Measurements from ENCODE around the gene C1QTNF8.

Gene C1QTNF8

GRCh38 chr16:1075546-1075945, 20.5 kb downstream of the C1QTNF8 start:
- Histone ChIP-seq H3K9me3 (replicated peaks in 1 of 11) (no peaks in the 10 kb centered on the region), H3K4me3 (no peak overlapping the region), H4K20me1 (peaks cover 0 to 69% (median 28%) of the 10 kb centered on the region in 11 experiments; a peak in 15 of 22 replicates), H3K27me3 (peaks cover 92 to 96% (median 94%) of the 10 kb centered on the region in 11 experiments), H3K27ac (no peak overlapping the region), H3K4me2 (peak overlapping the region in 8 of 11 experiments; percentile 9 to 62 (median 48); a peak in 10 of 22 replicates), H3K36me3 (no peaks in the 10 kb centered on the region), H3K9ac (no peak overlapping the region), H3K4me1 (peaks cover 0 to 14% (median 4%) of the 10 kb centered on the region in 10 experiments; a peak in 8 of 20 replicates)
- no peak for TF ChIP-seq Cebpa-rat (IDR thresholded peaks at IDR 0.05)

- Histone ChIP-seq H3K27me3 (peaks cover 92 to 96% (median 94%) of the 10 kb centered on the region in 11 experiments), H3K4me2 (no peak overlapping the region), H3K4me1 (peaks cover 0 to 21% (median 5%) of the 10 kb centered on the region in 10 experiments; a peak in 9 of 20 replicates), H3K27ac (no peak overlapping the region), H3K36me3 (no peaks in the 10 kb centered on the region), H3K9me3 (replicated peaks in 1 of 11) (no peaks in the 10 kb centered on the region), H4K20me1 (peaks cover 0 to 69% (median 30%) of the 10 kb centered on the region in 11 experiments; a peak in 15 of 22 replicates), H3K4me3 (no peak overlapping the region), H3K9ac (no peak overlapping the region)
- no peak for TF ChIP-seq Cebpa-rat (IDR thresholded peaks at IDR 0.05)
Measured at GRCh38 chr16:1074379-1074649, 21.7 kb downstream of the C1QTNF8 start.

GRCh38 chr16:1073566-1074378, 22.3 kb downstream of the C1QTNF8 start:
- H3K4me2 ChIP-seq, result no peak overlapping the region
- no peak overlapping the region for H3K27ac ChIP-seq
- TF ChIP-seq Cebpa-rat (IDR thresholded peaks at IDR 0.05), result no peak
- no peak overlapping the region for H3K9ac ChIP-seq
- H3K27me3 ChIP-seq, result peaks cover 92 to 96% (median 94%) of the 10 kb centered on the region in 11 experiments
- no peaks in the 10 kb centered on the region for H3K9me3 ChIP-seq (replicated peaks in 1 of 11)
- peaks cover 0 to 69% (median 32%) of the 10 kb centered on the region in 11 experiments; a peak in 15 of 22 replicates for H4K20me1 ChIP-seq
- H3K4me3 ChIP-seq, result no peak overlapping the region
- H3K4me1 ChIP-seq, result peaks cover 0 to 27% (median 10%) of the 10 kb centered on the region in 10 experiments; a peak in 14 of 20 replicates
- H3K36me3 ChIP-seq, result no peaks in the 10 kb centered on the region

GRCh38 chr16:1073262-1073558, 22.8 kb downstream of the C1QTNF8 start:
- TF ChIP-seq Cebpa-rat (IDR thresholded peaks at IDR 0.05), result no peak
- H3K9me3 ChIP-seq (replicated peaks in 1 of 11), result no peaks in the 10 kb centered on the region
- peaks cover 0 to 68% (median 35%) of the 10 kb centered on the region in 11 experiments; a peak in 15 of 22 replicates for H4K20me1 ChIP-seq
- no peak overlapping the region for H3K4me3 ChIP-seq
- H3K27me3 ChIP-seq, result peaks cover 92 to 96% (median 94%) of the 10 kb centered on the region in 11 experiments
- H3K9ac ChIP-seq, result no peak overlapping the region
- H3K36me3 ChIP-seq, result no peaks in the 10 kb centered on the region
- no peak overlapping the region for H3K27ac ChIP-seq
- H3K4me2 ChIP-seq, result no peak overlapping the region
- peaks cover 0 to 32% (median 16%) of the 10 kb centered on the region in 10 experiments; a peak in 14 of 20 replicates for H3K4me1 ChIP-seq

GRCh38 chr16:1072526-1073261, 23.4 kb downstream of the C1QTNF8 start, which contains the start of gene SSTR5:
SSTR5 (plus strand) TSS chr16:1072747; CDS start chr16:1078869, 6,122 bp downstream.
- peaks cover 0 to 69% (median 36%) of the 10 kb centered on the region in 11 experiments; a peak in 15 of 22 replicates for H4K20me1 ChIP-seq
- TF ChIP-seq Cebpa-rat (IDR thresholded peaks at IDR 0.05), result no peak
- no peak within 1 kb of the TSS for H3K9ac ChIP-seq
- peaks cover 0 to 38% (median 19%) of the 10 kb centered on the region in 10 experiments; a peak in 14 of 20 replicates for H3K4me1 ChIP-seq
- no peak within 1 kb of the TSS for H3K4me2 ChIP-seq
- H3K36me3 ChIP-seq, result no peaks in the 10 kb centered on the region
- H3K4me3 ChIP-seq, result no peak within 1 kb of the TSS
- no peak within 1 kb of the TSS for H3K27ac ChIP-seq
- H3K27me3 ChIP-seq, result peaks cover 92 to 96% (median 94%) of the 10 kb centered on the region in 11 experiments
- H3K9me3 ChIP-seq (replicated peaks in 1 of 11), result no peaks in the 10 kb centered on the region

GRCh38 chr16:1071561-1072225, 24.4 kb downstream of the C1QTNF8 start:
- H3K27me3 ChIP-seq, result peaks cover 90 to 96% (median 94%) of the 10 kb centered on the region in 11 experiments
- no peak for TF ChIP-seq Cebpa-rat (IDR thresholded peaks at IDR 0.05)

GRCh38 chr16:1070864-1071408, 25.1 kb downstream of the C1QTNF8 start:
- no peaks in the 10 kb centered on the region for H3K9me3 ChIP-seq (replicated peaks in 1 of 11)
- H3K4me1 ChIP-seq, result peaks cover 0 to 35% (median 19%) of the 10 kb centered on the region in 10 experiments; a peak in 14 of 20 replicates
- H3K27ac ChIP-seq, result no peak overlapping the region
- no peak overlapping the region for H3K9ac ChIP-seq
- no peaks in the 10 kb centered on the region for H3K36me3 ChIP-seq
- peaks cover 90 to 98% (median 97%) of the 10 kb centered on the region in 11 experiments for H3K27me3 ChIP-seq
- H3K4me2 ChIP-seq, result no peak overlapping the region
- TF ChIP-seq Cebpa-rat (IDR thresholded peaks at IDR 0.05), result no peak
- no peak overlapping the region for H3K4me3 ChIP-seq
- peaks cover 0 to 83% (median 36%) of the 10 kb centered on the region in 11 experiments; a peak in 15 of 22 replicates for H4K20me1 ChIP-seq

More at GRCh38 chr16:1071561-1072225, 24.4 kb downstream of the C1QTNF8 start:
- no peaks in the 10 kb centered on the region for H3K9me3 ChIP-seq (replicated peaks in 1 of 11)
- H3K36me3 ChIP-seq, result no peaks in the 10 kb centered on the region
- no peak overlapping the region for H3K4me2 ChIP-seq
- peaks cover 0 to 79% (median 36%) of the 10 kb centered on the region in 11 experiments; a peak in 15 of 22 replicates for H4K20me1 ChIP-seq
- H3K27ac ChIP-seq, result no peak overlapping the region
- H3K4me3 ChIP-seq, result no peak overlapping the region
- H3K4me1 ChIP-seq, result peaks cover 0 to 38% (median 19%) of the 10 kb centered on the region in 10 experiments; a peak in 14 of 20 replicates
- no peak overlapping the region for H3K9ac ChIP-seq

GRCh38 chr16:1070084-1070863, 25.8 kb downstream of the C1QTNF8 start:
- no peak overlapping the region for H3K4me3 ChIP-seq
- peaks cover 93 to 100% (median 99%) of the 10 kb centered on the region in 11 experiments for H3K27me3 ChIP-seq
- H3K4me1 ChIP-seq, result peaks cover 0 to 32% (median 16%) of the 10 kb centered on the region in 10 experiments; a peak in 14 of 20 replicates
- peaks cover 0 to 80% (median 34%) of the 10 kb centered on the region in 11 experiments; a peak in 15 of 22 replicates for H4K20me1 ChIP-seq
- H3K36me3 ChIP-seq, result no peaks in the 10 kb centered on the region
- no peak overlapping the region for H3K27ac ChIP-seq
- H3K9ac ChIP-seq, result no peak overlapping the region
- no peak overlapping the region for H3K4me2 ChIP-seq
- TF ChIP-seq Cebpa-rat (IDR thresholded peaks at IDR 0.05), result no peak
- H3K9me3 ChIP-seq (replicated peaks in 1 of 11), result no peaks in the 10 kb centered on the region
